GM10266 (cell line): ENCODE results near the gene RESF1.
"Not testable (repeated sequence)": the region's sequence is repeated elsewhere in the genome, so short reads cannot be mapped to it uniquely, and the experiment has no call there.

Experiments used
- DNase-seq: peaks from one replicate; pipeline ENCODE4 v3.0.0; 2012; ENCODE audit errors: extremely low spot score
- CTCF ChIP-seq: IDR thresholded peaks from 2 replicates; pipeline ENCODE4 v1.5.1; 2012; ENCODE audit warnings: mild to moderate bottlenecking, low read depth; ENCODE audit not compliant: control insufficient read depth, insufficient read depth; ENCODE audit errors: missing control alignments

Gene RESF1

GRCh38 chr12:31931796-31932715, 27.2 kb upstream of the RESF1 start:
- DNase-seq: no peak
- no peak for TF ChIP-seq CTCF

GRCh38 chr12:31944299-31944698, 14.9 kb upstream of the RESF1 start:
- DNase-seq: no peak
- TF ChIP-seq CTCF: no peak

GRCh38 chr12:31947971-31948370, 11.2 kb upstream of the RESF1 start:
- no peak for DNase-seq
- TF ChIP-seq CTCF: no peak

- not testable (repeated sequence) for DNase-seq
These were observed 10.4 kb upstream of the RESF1 start for GRCh38 chr12:31948697-31949359.

- no peak for DNase-seq
- no peak for TF ChIP-seq CTCF
These were observed 9.1 kb upstream of the RESF1 start for GRCh38 chr12:31950088-31950487.

GRCh38 chr12:31950492-31950891, 8.7 kb upstream of the RESF1 start:
- no peak for DNase-seq
- TF ChIP-seq CTCF: no peak

- no peak for DNase-seq
- no peak for TF ChIP-seq CTCF
These were observed 8.2 kb upstream of the RESF1 start for GRCh38 chr12:31951008-31951407.
